Lower lobe of right lung (tissue), 2 donors: ENCODE measurements around the gene RTEL1. TPM values are rescaled to one million over a fixed set of nuclear protein-coding genes. Genes with fewer than 3 reads are reported as not detected.
A peak's percentile ranks its signal among the peaks of the same experiment; 100 is the strongest.

ENCODE experiments used
- ATAC-seq, 2 donors: fragments of 200-7000 bp; cut with Tn5 transposase; one replicate each; pipeline ENCODE4 v1.9.1; 2020 to 2022; ENCODE audit warnings: mild to moderate bottlenecking in 2 of 2, moderate library complexity in 2 of 2
- DNase-seq: peaks from one replicate; pipeline ENCODE4 v3.0.0-alpha.2; 2020
- H3K27ac ChIP-seq: fragments of 200-600 bp; one replicate; pipeline ENCODE4 v1.8.0; 2022
- H3K27me3 ChIP-seq: fragments of 200-600 bp; one replicate; pipeline ENCODE4 v1.8.0; 2022; ENCODE audit warnings: low read depth
- H3K36me3 ChIP-seq: fragments of 200-600 bp; one replicate; pipeline ENCODE4 v1.8.0; 2022; ENCODE audit warnings: mild to moderate bottlenecking
- H3K4me1 ChIP-seq: fragments of 200-600 bp; one replicate; pipeline ENCODE4 v1.8.0; 2022
- H3K4me3 ChIP-seq: fragments of 200-600 bp; one replicate; pipeline ENCODE4 v1.8.0; 2022; ENCODE audit warnings: mild to moderate bottlenecking
- H3K9me3 ChIP-seq: fragments of 200-600 bp; one replicate; pipeline ENCODE4 v1.8.0; 2022
- CTCF ChIP-seq: fragments of 200-600 bp; IDR thresholded peaks from one replicate; pipeline ENCODE4 v1.8.0; 2022; ENCODE audit warnings: antibody characterized with exemption, mild to moderate bottlenecking
- intact Hi-C: fragments of 100-400 bp; cut with DNase I; formaldehyde crosslinking; loops from one replicate; pipeline ENCODE4 v1.11.0; 2022
- total RNA-seq: library from RNA; stranded (reverse); fragmentation: NEBNext Ultra II Directional; extraction: Animal tissue kit (Norgen Biotek cat#: 25700); gene quantifications from one replicate; pipeline ENCODE4 v1.2.1, GENCODE V29; 2021
- donor health status: DM: no; HTN: yes; CAD: no; lungs with severe emphysema.

RTEL1 gene
- total RNA-seq, 1 donor from 2014 or later = 23.8 TPM

- H3K27ac ChIP-seq = no peak overlapping the region
- intact Hi-C loops = no loop called here
- TF ChIP-seq CTCF = no peak
- H3K36me3 ChIP-seq = peaks cover 41% of the 10 kb centered on the region
- DNase-seq = no peak
- H3K9me3 ChIP-seq = no peaks in the 10 kb centered on the region
- H3K4me3 ChIP-seq = no peak overlapping the region
- no peaks in the 10 kb centered on the region for H3K27me3 ChIP-seq
- peaks cover 23% of the 10 kb centered on the region for H3K4me1 ChIP-seq
- no peak for ATAC-seq
Observed at GRCh38 chr20:63680427-63680826, 22.3 kb downstream of the RTEL1 start.

GRCh38 chr20:63680857-63681608 is 22.9 kb downstream of the RTEL1 start:
- Histone ChIP-seq H3K27ac (no peak overlapping the region), H3K4me1 (peaks cover 29% of the 10 kb centered on the region), H3K36me3 (peaks cover 35% of the 10 kb centered on the region), H3K9me3 (no peaks in the 10 kb centered on the region), H3K4me3 (no peak overlapping the region), H3K27me3 (no peaks in the 10 kb centered on the region)
- ATAC-seq (no peak), DNase-seq (no peak)
- intact Hi-C loops = no loop called here
- TF ChIP-seq CTCF = no peak

- Histone ChIP-seq H3K27me3 (no peaks in the 10 kb centered on the region), H3K4me3 (no peak overlapping the region), H3K36me3 (peaks cover 30% of the 10 kb centered on the region), H3K9me3 (no peaks in the 10 kb centered on the region), H3K27ac (peak overlapping the region; percentile 72), H3K4me1 (peaks cover 35% of the 10 kb centered on the region)
- intact Hi-C loops = no loop called here
- DNase-seq (no peak), ATAC-seq (no peak)
- TF ChIP-seq CTCF = no peak
Observed at GRCh38 chr20:63681609-63682142, 23.6 kb downstream of the RTEL1 start.

- Histone ChIP-seq H3K27me3 (no peaks in the 10 kb centered on the region), H3K9me3 (no peaks in the 10 kb centered on the region), H3K36me3 (peaks cover 24% of the 10 kb centered on the region), H3K27ac (peak overlapping the region; percentile 72), H3K4me3 (no peak overlapping the region), H3K4me1 (peaks cover 44% of the 10 kb centered on the region)
- TF ChIP-seq CTCF = no peak
- DNase-seq (no peak), ATAC-seq (peak; percentile 68 to 73)
- intact Hi-C loops = no loop called here
Observed at GRCh38 chr20:63682384-63683139, 24.4 kb downstream of the RTEL1 start.

GRCh38 chr20:63685269-63686026 is 27.3 kb downstream of the RTEL1 start:
- DNase-seq = no peak
- H3K4me1 ChIP-seq = peaks cover 61% of the 10 kb centered on the region

More at GRCh38 chr20:63685269-63686026, 27.3 kb downstream of the RTEL1 start:
- H3K9me3 ChIP-seq = no peaks in the 10 kb centered on the region
- H3K36me3 ChIP-seq = peaks cover 2% of the 10 kb centered on the region
- no peak for ATAC-seq
- TF ChIP-seq CTCF = no peak
- intact Hi-C loops = no loop called here
- no peaks in the 10 kb centered on the region for H3K27me3 ChIP-seq
- no peak overlapping the region for H3K4me3 ChIP-seq
- H3K27ac ChIP-seq = peak overlapping the region; percentile 93
